ENCODE results near the gene CAMK1D.
"Not testable (repeated sequence)": the region's sequence is repeated elsewhere in the genome, so short reads cannot be mapped to it uniquely, and the experiment has no call there.

Gene CAMK1D

GRCh38 chr10:12803776-12804175 lies 454.4 kb downstream of the CAMK1D start:
- DNase-seq, result no peak
- TF ChIP-seq CTCF (IDR thresholded peaks at IDR 0.05; ENCODE audit: low read depth, low read length), result no peak

GRCh38 chr10:12806228-12807095 lies 457.1 kb downstream of the CAMK1D start:
- Histone ChIP-seq H3K9me3 (ENCODE audit: severe bottlenecking) (no peaks in the 10 kb centered on the region), H3K4me3 (ENCODE audit: low read depth, low read length) (no peak overlapping the region), H3K27me3 (ENCODE audit: insufficient read depth, low read depth, severe bottlenecking) (no peaks in the 10 kb centered on the region), H3K27ac (no peak overlapping the region), H3K36me3 (no peaks in the 10 kb centered on the region)
- no peak for TF ChIP-seq CTCF (IDR thresholded peaks at IDR 0.05; ENCODE audit: low read depth, low read length)
- DNase-seq, result no peak

More at GRCh38 chr10:12803776-12804175, 454.4 kb downstream of the CAMK1D start:
- Histone ChIP-seq H3K27me3 (ENCODE audit: insufficient read depth, low read depth, severe bottlenecking) (no peaks in the 10 kb centered on the region), H3K9me3 (ENCODE audit: severe bottlenecking) (no peaks in the 10 kb centered on the region), H3K27ac (no peak overlapping the region), H3K36me3 (no peaks in the 10 kb centered on the region), H3K4me3 (ENCODE audit: low read depth, low read length) (no peak overlapping the region)

GRCh38 chr10:12807096-12807755 lies 457.9 kb downstream of the CAMK1D start:
- no peak overlapping the region for H3K27ac ChIP-seq
- no peak for TF ChIP-seq CTCF (IDR thresholded peaks at IDR 0.05; ENCODE audit: low read depth, low read length)
- DNase-seq, result no peak
- no peaks in the 10 kb centered on the region for H3K27me3 ChIP-seq (ENCODE audit: insufficient read depth, low read depth, severe bottlenecking)
- H3K36me3 ChIP-seq, result no peaks in the 10 kb centered on the region
- H3K9me3 ChIP-seq (ENCODE audit: severe bottlenecking), result no peaks in the 10 kb centered on the region
- no peak overlapping the region for H3K4me3 ChIP-seq (ENCODE audit: low read depth, low read length)

GRCh38 chr10:12808014-12808613 lies 458.8 kb downstream of the CAMK1D start:
- no peak overlapping the region for H3K27ac ChIP-seq
- no peaks in the 10 kb centered on the region for H3K36me3 ChIP-seq
- no peak for DNase-seq
- no peaks in the 10 kb centered on the region for H3K27me3 ChIP-seq (ENCODE audit: insufficient read depth, low read depth, severe bottlenecking)
- no peaks in the 10 kb centered on the region for H3K9me3 ChIP-seq (ENCODE audit: severe bottlenecking)
- no peak overlapping the region for H3K4me3 ChIP-seq (ENCODE audit: low read depth, low read length)
- TF ChIP-seq CTCF (IDR thresholded peaks at IDR 0.05; ENCODE audit: low read depth, low read length), result no peak

GRCh38 chr10:12810046-12810445 lies 460.7 kb downstream of the CAMK1D start:
- H3K4me3 ChIP-seq (ENCODE audit: low read depth, low read length); H3K27me3 ChIP-seq (ENCODE audit: insufficient read depth, low read depth, severe bottlenecking); DNase-seq; H3K36me3 ChIP-seq; H3K27ac ChIP-seq; H3K9me3 ChIP-seq (ENCODE audit: severe bottlenecking): not testable (repeated sequence)

GRCh38 chr10:12811826-12812225 lies 462.5 kb downstream of the CAMK1D start:
- Histone ChIP-seq H3K27ac (no peak overlapping the region), H3K4me3 (ENCODE audit: low read depth, low read length) (no peak overlapping the region), H3K36me3 (no peaks in the 10 kb centered on the region), H3K9me3 (ENCODE audit: severe bottlenecking) (no peaks in the 10 kb centered on the region), H3K27me3 (ENCODE audit: insufficient read depth, low read depth, severe bottlenecking) (no peaks in the 10 kb centered on the region)
- no peak for TF ChIP-seq CTCF (IDR thresholded peaks at IDR 0.05; ENCODE audit: low read depth, low read length)
- no peak for DNase-seq

Measured in WERI-Rb-1 (cell line).